IMR-90 (cell line): ENCODE data around the gene ITIH4. TPM values are rescaled to one million over a fixed set of nuclear protein-coding genes. Genes with fewer than 3 reads are reported as not detected.

Experiments
- ATAC-seq: fragments of 200-7000 bp; cut with Tn5 transposase; 2 replicates; pipeline ENCODE4 v1.9.1; 2020; ENCODE audit warnings: low read depth, mild to moderate bottlenecking, moderate library complexity
- BruUV-seq: library from RNA; stranded (reverse); fragments of 400-500 nt; replicated peaks from 2 replicates; lab custom pipeline; 2021; lab: Mats Ljungman, UMichigan
- CTCF ChIA-PET: fragments of 300-600 bp; formaldehyde crosslinking; extraction: SDS; loops from one replicate; lab custom pipeline; 2021; ENCODE audit warnings: antibody characterized with exemption; lab: Yijun Ruan, JAX
- POLR2A ChIA-PET: fragments of 300-600 bp; sonication (Branson Sonifier 250); formaldehyde crosslinking; loops from one replicate; lab custom pipeline; 2022; ENCODE audit warnings: antibody characterized with exemption; ENCODE audit not compliant: unreplicated experiment; lab: Charles Lee
- DNase-seq: peaks from one replicate; pipeline ENCODE4 v3.0.0; 2013
- H2AFZ ChIP-seq: replicated peaks from 2 replicates; pipeline ENCODE3; 2013; ENCODE audit warnings: low read length, mild to moderate bottlenecking; ENCODE audit not compliant: poor library complexity
- H2AK5ac ChIP-seq: 2 replicates; pipeline ENCODE4 v1.6.1; 2013; ENCODE audit warnings: low read depth, low read length, inconsistent platforms
- H2AK9ac ChIP-seq: replicated peaks from 2 replicates; pipeline ENCODE3; 2013; ENCODE audit warnings: mild to moderate bottlenecking, low read depth, low read length, moderate library complexity; ENCODE audit not compliant: poor library complexity
- H2BK120ac ChIP-seq: 2 replicates; pipeline ENCODE4 v1.6.1; 2013; ENCODE audit warnings: low read depth, low read length, inconsistent platforms
- H2BK15ac ChIP-seq: 3 replicates; pipeline ENCODE4 v1.6.1; 2013; ENCODE audit warnings: low read depth, low read length, inconsistent platforms
- H2BK20ac ChIP-seq: 2 replicates; pipeline ENCODE4 v1.6.1; 2013; ENCODE audit warnings: low read depth, mild to moderate bottlenecking, inconsistent platforms, low read length, moderate library complexity
- H2BK5ac ChIP-seq: 2 replicates; pipeline ENCODE4 v1.6.1; 2013; ENCODE audit warnings: mild to moderate bottlenecking, low read depth, low read length, inconsistent platforms; ENCODE audit not compliant: poor library complexity, severe bottlenecking
- H3K14ac ChIP-seq: replicated peaks from 2 replicates; pipeline ENCODE4 v1.6.1; 2013; ENCODE audit warnings: low read depth, low read length, inconsistent platforms
- H3K18ac ChIP-seq: 2 replicates; pipeline ENCODE4 v1.6.1; 2013; ENCODE audit warnings: low read depth, low read length, control low read depth
- H3K23ac ChIP-seq: 2 replicates; pipeline ENCODE4 v1.6.1; 2013; ENCODE audit warnings: low read depth, low read length, inconsistent platforms
- H3K27ac ChIP-seq: 2 replicates; pipeline ENCODE4 v1.5.1; 2013; ENCODE audit warnings: mild to moderate bottlenecking, control low read depth, low read length; ENCODE audit not compliant: insufficient read depth
- H3K27me3 ChIP-seq: 2 replicates; pipeline ENCODE4 v1.6.1; 2013; ENCODE audit warnings: low read length; ENCODE audit not compliant: control insufficient read depth, insufficient read depth
- H3K36me3 ChIP-seq: 2 replicates; pipeline ENCODE4 v1.6.1; 2013; ENCODE audit warnings: low read length, mixed read lengths; ENCODE audit not compliant: control insufficient read depth, insufficient read depth
- H3K4ac ChIP-seq: 2 replicates; pipeline ENCODE4 v1.6.1; 2013; ENCODE audit warnings: low read depth, low read length, inconsistent platforms
- H3K4me1 ChIP-seq: 2 replicates; pipeline ENCODE4 v1.6.1; 2013; ENCODE audit warnings: low read length, mixed read lengths; ENCODE audit not compliant: control insufficient read depth, insufficient read depth
- H3K4me2 ChIP-seq: 2 replicates; pipeline ENCODE4 v1.6.1; 2013; ENCODE audit warnings: low read depth, mild to moderate bottlenecking, control low read depth, low read length, moderate library complexity
- H3K4me3 ChIP-seq: 2 replicates; pipeline ENCODE4 v1.5.1; 2013; ENCODE audit warnings: low read depth, mild to moderate bottlenecking, control low read depth, low read length, moderate library complexity; ENCODE audit not compliant: insufficient read depth
- H3K56ac ChIP-seq: 2 replicates; pipeline ENCODE4 v1.6.1; 2013; ENCODE audit warnings: low read length, inconsistent platforms; ENCODE audit not compliant: insufficient read depth; ENCODE audit errors: extremely low read depth
- H3K79me1 ChIP-seq, 2 experiments: 2 replicates each; pipeline ENCODE4 v1.6.1; 2013; ENCODE audit warnings: low read length in 2 of 2, inconsistent platforms in 1 of 2, low read depth in 1 of 2
- H3K9ac ChIP-seq: 2 replicates; pipeline ENCODE4 v1.6.1; 2013; ENCODE audit warnings: low read depth, low read length, control low read depth
- H3K9me1 ChIP-seq: 2 replicates; pipeline ENCODE4 v1.6.1; 2013; ENCODE audit warnings: low read length, inconsistent platforms; ENCODE audit not compliant: insufficient read depth
- H3K9me3 ChIP-seq: 2 replicates; pipeline ENCODE4 v1.6.1; 2013; ENCODE audit warnings: low read length; ENCODE audit not compliant: control insufficient read depth, insufficient read depth
- H4K20me1 ChIP-seq: 2 replicates; pipeline ENCODE4 v1.6.1; 2013; ENCODE audit warnings: low read length, inconsistent platforms; ENCODE audit not compliant: insufficient read depth
- H4K5ac ChIP-seq: 2 replicates; pipeline ENCODE4 v1.6.1; 2013; ENCODE audit warnings: mild to moderate bottlenecking, low read depth, low read length, control low read depth
- H4K8ac ChIP-seq, 2 experiments: 2 replicates each; pipeline ENCODE4 v1.6.1; 2013; ENCODE audit warnings: low read depth in 2 of 2, low read length in 2 of 2, control low read depth in 1 of 2, inconsistent platforms in 1 of 2
- H4K91ac ChIP-seq: 2 replicates; pipeline ENCODE4 v1.6.1; 2013; ENCODE audit warnings: low read depth, low read length, inconsistent platforms; ENCODE audit not compliant: insufficient read depth
- BHLHE40 ChIP-seq: fragments of 150-350 bp; IDR thresholded peaks from 2 replicates; pipeline ENCODE4 v1.6.1; 2016; ENCODE audit warnings: mild to moderate bottlenecking, low read depth, low read length
- CEBPB ChIP-seq: IDR thresholded peaks from 2 replicates; pipeline ENCODE4 v1.6.1; 2012; ENCODE audit warnings: low read depth, low read length, improper control_type of control experiment
- CTCF ChIP-seq: conservative IDR thresholded peaks from 2 replicates; pipeline ENCODE4 v1.5.1; 2012; ENCODE audit warnings: mild to moderate bottlenecking, low read depth, low read length, improper control_type of control experiment
- ELK1 ChIP-seq: fragments of 150-350 bp; IDR thresholded peaks from 2 replicates; pipeline ENCODE4 v1.6.1; 2016; ENCODE audit warnings: low read depth, mild to moderate bottlenecking, low read length, moderate library complexity, borderline replicate concordance
- FOS ChIP-seq: fragments of 150-350 bp; IDR thresholded peaks from 2 replicates; pipeline ENCODE4 v1.6.1; 2016; ENCODE audit warnings: low read depth, low read length
- MXI1 ChIP-seq: IDR thresholded peaks from 2 replicates; pipeline ENCODE4 v1.6.1; 2012; ENCODE audit warnings: low read depth, mild to moderate bottlenecking, low read length, moderate library complexity, borderline replicate concordance
- NFE2L2 ChIP-seq: fragments of 150-350 bp; IDR thresholded peaks from 2 replicates; pipeline ENCODE4 v1.6.1; 2016; ENCODE audit warnings: low read depth, mild to moderate bottlenecking, low read length
- POLR2A ChIP-seq: IDR thresholded peaks from 2 replicates; pipeline ENCODE4 v1.6.1; 2012; ENCODE audit warnings: mild to moderate bottlenecking, low read depth, low read length
- RAD21 ChIP-seq: IDR thresholded peaks from 2 replicates; pipeline ENCODE4 v1.6.1; 2012; ENCODE audit warnings: low read length, improper control_type of control experiment
- RCOR1 ChIP-seq: IDR thresholded peaks from 2 replicates; pipeline ENCODE4 v1.6.1; 2012; ENCODE audit warnings: mild to moderate bottlenecking, low read length, improper control_type of control experiment; ENCODE audit not compliant: insufficient replicate concordance
- RFX5 ChIP-seq: IDR thresholded peaks from 2 replicates; pipeline ENCODE4 v1.8.0; 2012; ENCODE audit warnings: low read depth, mild to moderate bottlenecking, low read length, moderate library complexity
- USF2 ChIP-seq: fragments of 150-350 bp; IDR thresholded peaks from 2 replicates; pipeline ENCODE4 v1.6.1; 2017; ENCODE audit warnings: mild to moderate bottlenecking, antibody characterized with exemption, low read length, low read depth
- WGBS, 2 experiments: methylation state at CpG; one replicate each; pipeline versions ENCODE4 v1.1.5 to v1.1.7; 2013; ENCODE audit warnings: missing lambda C conversion rate in 2 of 2; ENCODE audit not compliant: insufficient read length in 1 of 2; ENCODE audit errors: extremely low coverage in 2 of 2; 5-methylcytosine and 5-hydroxymethylcytosine counted together
- dilution Hi-C: fragments of 300-500 bp; cut with HindIII; formaldehyde crosslinking; loops from one replicate; pipeline ENCODE4 v1.14.3; 2018; ENCODE audit warnings: low sequenced_read_pairs; ENCODE audit not compliant: unreplicated experiment
- in situ Hi-C: fragments of 300-500 bp; cut with MboI; formaldehyde crosslinking; loops from 3 replicates; pipeline ENCODE4 v1.14.3; 2019; ENCODE audit warnings: low sequenced_read_pairs, inconsistent platforms, mixed read lengths
- intact Hi-C: fragments of 100-400 bp; cut with micrococcal nuclease; formaldehyde crosslinking; loops from 2 replicates; pipeline ENCODE4 v1.10.0; 2022
- polyA plus RNA-seq, 3 experiments: library from polyadenylated mRNA; depleted of rRNA; stranded (reverse); fragments of >200 nt; gene quantifications; 2 replicates each; pipeline ENCODE4 v1.2.3, GENCODE V29; 2012; ENCODE audit warnings: low replicate concordance in 1 of 3
- total RNA-seq: library from RNA; depleted of rRNA; stranded (reverse); fragments of >200 nt; gene quantifications from 2 replicates; pipeline ENCODE4 v1.2.3, GENCODE V29; 2012

The ITIH4 gene
- total and polyA plus RNA-seq, 2 of the 4 experiments (the other 2 are of a cell fraction): 0.26 to 0.36 TPM

GRCh38 chr3:52775877-52776276 lies 54.6 kb downstream of the ITIH4 start:
- Histone ChIP-seq H4K8ac (no peak overlapping the region), H3K4me2 (no peak overlapping the region), H3K18ac (no peak overlapping the region), H2BK15ac (no peak overlapping the region), H3K4me1 (no peaks in the 10 kb centered on the region), H3K23ac (0 out of 2 replicates have a peak overlapping the region, but pooled peaks have one; percentile 53), H3K9me1 (peaks cover 7% of the 10 kb centered on the region; the same call in 1 of the 2 replicates), H4K5ac (no peak overlapping the region), H2BK20ac (no peak overlapping the region), H4K91ac (no peak overlapping the region), H2AK5ac (no peak overlapping the region), H2BK120ac (no peak overlapping the region), H3K27me3 (peaks cover 25% of the 10 kb centered on the region; the same call in 1 of the 2 replicates), H4K20me1 (no peaks in the 10 kb centered on the region), H2AK9ac (no peak overlapping the region), H3K4me3 (no peak overlapping the region), H3K36me3 (no peaks in the 10 kb centered on the region), H2BK5ac (no peak overlapping the region), H3K9ac (no peak overlapping the region), H3K27ac (no peak overlapping the region), H3K14ac (no peak overlapping the region), H3K56ac (no peak overlapping the region), H3K4ac (no peak overlapping the region), H3K79me1 (peaks cover 3 to 5% of the 10 kb centered on the region in 2 experiments; a peak in 1 of 4 replicates), H2AFZ (no peak overlapping the region), H3K9me3 (no peaks in the 10 kb centered on the region)
- ChIA-PET POLR2A (no interaction called here), CTCF (no interaction called here)
- in situ Hi-C loops: no loop called here
- ATAC-seq (no peak), DNase-seq (no peak)
- intact Hi-C loops: no loop called here
- dilution Hi-C loops: no loop called here
- BruUV-seq: no TSS peak
- WGBS, 2 experiments: no CpG with 5 or more reads among the region's 8 CpGs
- no peak for TF ChIP-seq USF2
- no peak for TF ChIP-seq ELK1
- no peak for TF ChIP-seq MXI1
- TF ChIP-seq RAD21: no peak
- TF ChIP-seq NFE2L2: no peak
- no peak for TF ChIP-seq FOS
- no peak for TF ChIP-seq BHLHE40
- no peak for TF ChIP-seq RFX5
- TF ChIP-seq POLR2A: no peak
- no peak for TF ChIP-seq CEBPB
- no peak for TF ChIP-seq CTCF
- TF ChIP-seq RCOR1: no peak
